Panc1 (cell line): ENCODE results near the gene ZFYVE21. TPM values are rescaled to one million over a fixed set of nuclear protein-coding genes. Genes with fewer than 3 reads are reported as not detected.

Experiments used
- ATAC-seq: fragments of 200-7000 bp; cut with Tn5 transposase; 2 replicates; pipeline ENCODE4 v1.9.1; 2020; ENCODE audit warnings: mild to moderate bottlenecking, moderate library complexity
- BruUV-seq: library from RNA; stranded (reverse); fragments of 400-500 nt; replicated peaks from 2 replicates; lab custom pipeline; 2021; lab: Mats Ljungman, UMichigan
- CTCF ChIA-PET: fragments of 300-600 bp; sonication (Branson Sonifier 250); formaldehyde crosslinking; loops from one replicate; lab custom pipeline; 2022; ENCODE audit warnings: antibody characterized with exemption; lab: Charles Lee
- POLR2A ChIA-PET: fragments of 300-600 bp; sonication (Branson Sonifier 250); formaldehyde crosslinking; loops from one replicate; lab custom pipeline; 2022; ENCODE audit warnings: antibody characterized with exemption; lab: Charles Lee
- DNase-seq: peaks from one replicate; pipeline ENCODE4 v3.0.0-alpha.2; 2010; ENCODE audit warnings: low read depth, low spot score
- H3K27ac ChIP-seq: 2 replicates; pipeline ENCODE4 v1.5.1; 2011; ENCODE audit warnings: mild to moderate bottlenecking, low read length, inconsistent platforms
- H3K27me3 ChIP-seq: fragments of 200-500 bp; sonication (Bioruptor generic); 2 replicates; pipeline ENCODE4 v1.6.0; 2014; ENCODE audit warnings: low read length, inconsistent platforms; ENCODE audit not compliant: control insufficient read depth, insufficient read depth
- H3K36me3 ChIP-seq: fragments of 200-500 bp; sonication (Bioruptor generic); 2 replicates; pipeline ENCODE4 v1.5.1; 2014; ENCODE audit warnings: inconsistent platforms, mild to moderate bottlenecking, low read length, moderate library complexity; ENCODE audit not compliant: control insufficient read depth, insufficient read depth
- H3K4me1 ChIP-seq: 2 replicates; pipeline ENCODE4 v1.5.1; 2011; ENCODE audit warnings: inconsistent platforms, mild to moderate bottlenecking, low read length, moderate library complexity; ENCODE audit not compliant: control insufficient read depth, insufficient read depth
- H3K4me3 ChIP-seq, 2 experiments: 2 replicates each; pipeline ENCODE4 v1.5.1; 2011 to 2012; ENCODE audit warnings: low read depth in 2 of 2, low read length in 2 of 2, mild to moderate bottlenecking in 2 of 2, inconsistent platforms in 1 of 2, moderate library complexity in 1 of 2
- H3K9me3 ChIP-seq: fragments of 200-500 bp; sonication (Bioruptor generic); 2 replicates; pipeline ENCODE4 v1.5.1; 2014; ENCODE audit warnings: low read depth, mild to moderate bottlenecking, inconsistent platforms, low read length, moderate library complexity; ENCODE audit not compliant: control insufficient read depth, insufficient read depth
- CTCF ChIP-seq: fragments of 450-650 bp; IDR thresholded peaks from 2 replicates; pipeline ENCODE4 v1.5.1; 2017; ENCODE audit warnings: mild to moderate bottlenecking
- POLR2AphosphoS5 ChIP-seq: IDR thresholded peaks from 2 replicates; pipeline ENCODE4 v1.6.1; 2012; ENCODE audit warnings: mild to moderate bottlenecking, low read depth, low read length, moderate library complexity
- REST ChIP-seq, 2 experiments: IDR thresholded peaks; 2 replicates each; pipeline ENCODE4 v1.6.1; 2011 to 2012; ENCODE audit warnings: low read depth in 2 of 2, control low read depth in 1 of 2, low read length in 1 of 2, mild to moderate bottlenecking in 1 of 2, moderate library complexity in 1 of 2; ENCODE audit not compliant: insufficient read depth in 1 of 2
- SIN3A ChIP-seq: IDR thresholded peaks from 2 replicates; pipeline ENCODE4 v1.6.1; 2012; ENCODE audit warnings: low read depth, mild to moderate bottlenecking, low read length, moderate library complexity, borderline replicate concordance; ENCODE audit not compliant: insufficient read depth
- TCF7L2 ChIP-seq: IDR thresholded peaks from 2 replicates; pipeline ENCODE4 v1.6.1; 2011; ENCODE audit warnings: mild to moderate bottlenecking, low read depth, low read length, inconsistent platforms
- in situ Hi-C: cut with HindIII; loops from 2 replicates; pipeline ENCODE4 v1.10.0; 2016; ENCODE audit warnings: low sequenced_read_pairs, low pct_unique_long_range_greater_than_20kb
- intact Hi-C: fragments of 100-400 bp; cut with micrococcal nuclease; formaldehyde crosslinking; loops from one replicate; pipeline ENCODE4 v1.10.0; 2022; ENCODE audit not compliant: unreplicated experiment
- total RNA-seq: library from RNA; stranded (reverse); gene quantifications from one replicate; pipeline ENCODE4 v1.2.1, GENCODE V29; 2021; ENCODE audit not compliant: unreplicated experiment

The ZFYVE21 gene
- total RNA-seq, 1 experiment from 2014 or later, result 41.8 TPM

- POLR2A ChIA-PET, result no interaction called here
- CTCF ChIA-PET, result no interaction called here
- ATAC-seq (no peak), DNase-seq (no peak)
- intact Hi-C loops (no loop called here), in situ Hi-C loops (no loop called here)
- Histone ChIP-seq H3K4me1 (no peaks in the 10 kb centered on the region), H3K4me3 (no peak overlapping the region), H3K27me3 (no peaks in the 10 kb centered on the region), H3K9me3 (no peaks in the 10 kb centered on the region), H3K36me3 (no peaks in the 10 kb centered on the region; the same call in 1 of the 2 replicates), H3K27ac (no peak overlapping the region)
- TF ChIP-seq SIN3A, result no peak
- TF ChIP-seq REST (IDR thresholded peaks at IDR 0.05; ENCODE audit: insufficient read depth in 1 of 2, low read depth in 2 of 2, low read length in 1 of 2), result no peak
- no peak for TF ChIP-seq TCF7L2
- no peak for TF ChIP-seq CTCF
- no peak for TF ChIP-seq POLR2AphosphoS5
- no TSS peak for BruUV-seq
Observed at GRCh38 chr14:103737432-103738045, 21.9 kb downstream of the ZFYVE21 start.

DNA sequence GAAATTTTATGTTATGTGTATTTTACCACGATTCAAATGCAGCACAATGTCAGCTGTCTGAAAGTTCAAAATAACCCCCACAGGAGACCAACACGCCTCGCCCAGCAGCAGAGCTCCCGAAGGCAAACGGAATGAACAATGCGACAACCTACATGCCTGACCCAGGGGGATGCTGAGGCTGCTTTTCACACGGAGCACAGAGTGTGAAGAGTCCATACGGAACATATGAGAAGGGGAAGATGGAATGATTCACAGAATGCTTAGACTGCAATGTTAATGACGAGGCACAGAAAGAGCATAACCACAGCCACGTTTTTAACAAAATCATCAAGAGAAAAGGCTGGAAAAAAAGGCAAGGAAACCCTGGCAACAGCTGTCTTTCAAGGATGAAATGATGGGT is 22.6 kb downstream of the ZFYVE21 start:
- ChIA-PET POLR2A (no interaction called here), CTCF (no interaction called here)
- ATAC-seq, result no peak
- no peak for DNase-seq
- intact Hi-C loops (no loop called here), in situ Hi-C loops (no loop called here)
- Histone ChIP-seq H3K4me3 (no peak overlapping the region), H3K27ac (no peak overlapping the region), H3K36me3 (no peaks in the 10 kb centered on the region; the same call in 1 of the 2 replicates), H3K9me3 (no peaks in the 10 kb centered on the region), H3K27me3 (no peaks in the 10 kb centered on the region), H3K4me1 (no peaks in the 10 kb centered on the region)
- BruUV-seq, result no TSS peak
- TF ChIP-seq REST (IDR thresholded peaks at IDR 0.05; ENCODE audit: insufficient read depth in 1 of 2, low read depth in 2 of 2, low read length in 1 of 2), result no peak
- TF ChIP-seq TCF7L2, result no peak
- no peak for TF ChIP-seq POLR2AphosphoS5
